COLO668 (cell line): ENCODE measurements around the gene ZC4H2.
A peak's percentile ranks its signal among the peaks of the same experiment; 100 is the strongest.
"Not testable (repeated sequence)": the region's sequence is repeated elsewhere in the genome, so short reads cannot be mapped to it uniquely, and the experiment has no call there.

ENCODE experiments used
- DNase-seq: peaks from one replicate; lab custom pipeline; 2025; ENCODE audit not compliant: unreplicated experiment; lab: John Stamatoyannopoulos, UW

The ZC4H2 gene, protein sequence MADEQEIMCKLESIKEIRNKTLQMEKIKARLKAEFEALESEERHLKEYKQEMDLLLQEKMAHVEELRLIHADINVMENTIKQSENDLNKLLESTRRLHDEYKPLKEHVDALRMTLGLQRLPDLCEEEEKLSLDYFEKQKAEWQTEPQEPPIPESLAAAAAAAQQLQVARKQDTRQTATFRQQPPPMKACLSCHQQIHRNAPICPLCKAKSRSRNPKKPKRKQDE

DNA sequence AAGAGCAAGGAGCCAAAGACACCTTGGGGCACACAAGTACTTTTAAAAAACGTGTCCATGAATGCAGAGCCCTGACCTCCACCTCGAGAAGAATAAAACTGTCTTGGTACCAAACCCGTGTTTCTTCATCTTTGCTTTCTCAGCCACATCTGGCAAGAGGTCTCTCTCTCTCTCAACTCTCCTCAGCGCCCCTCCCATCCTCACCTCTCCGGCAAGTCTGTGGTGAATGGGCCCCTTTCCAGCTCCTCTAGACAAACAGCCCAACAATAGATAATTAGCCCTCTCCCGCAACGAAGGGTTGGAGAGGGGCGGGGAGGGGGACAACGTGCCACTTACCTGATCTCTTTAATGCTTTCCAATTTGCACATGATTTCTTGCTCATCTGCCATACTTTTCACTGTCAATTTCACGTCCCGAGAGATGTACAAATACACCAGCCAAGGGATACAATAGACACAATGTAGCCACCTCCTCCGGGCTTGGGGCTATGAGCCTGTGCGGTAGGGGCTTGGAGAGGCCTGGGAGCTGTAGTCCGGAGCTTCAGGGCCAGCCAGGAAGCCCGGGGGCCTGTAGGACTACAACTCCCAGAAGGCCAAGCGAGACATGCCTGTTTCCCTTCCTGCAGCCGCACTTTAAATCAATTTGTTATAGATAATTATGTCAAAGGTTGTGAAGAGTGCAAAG lies at the start of gene ZC4H2:
Gene ZC4H2 (minus strand): TSS at position 462 of the 684 bp plus-strand sequence. CDS start 73 bp downstream, at position 389.
- no peak for DNase-seq

DNA sequence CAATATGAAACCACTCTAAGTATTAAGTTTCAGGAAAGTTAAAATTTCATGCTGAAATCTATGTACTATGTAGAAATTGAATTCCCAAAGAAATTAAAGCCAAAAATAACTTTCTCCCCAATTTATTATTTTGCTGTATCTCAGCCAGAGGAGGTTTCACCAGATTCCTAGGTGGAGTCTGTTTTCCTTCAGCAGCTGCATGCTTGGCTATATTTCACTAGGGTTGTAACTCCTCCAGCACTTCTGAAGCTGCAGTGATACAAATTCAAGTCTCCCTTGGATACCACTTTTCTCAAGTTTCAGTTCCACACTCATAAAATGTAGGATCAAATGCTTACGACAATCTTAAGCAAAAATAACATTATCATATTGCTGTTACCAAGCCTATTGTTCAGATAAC lies 41.2 kb upstream of the ZC4H2 start:
- no peak for DNase-seq

DNA sequence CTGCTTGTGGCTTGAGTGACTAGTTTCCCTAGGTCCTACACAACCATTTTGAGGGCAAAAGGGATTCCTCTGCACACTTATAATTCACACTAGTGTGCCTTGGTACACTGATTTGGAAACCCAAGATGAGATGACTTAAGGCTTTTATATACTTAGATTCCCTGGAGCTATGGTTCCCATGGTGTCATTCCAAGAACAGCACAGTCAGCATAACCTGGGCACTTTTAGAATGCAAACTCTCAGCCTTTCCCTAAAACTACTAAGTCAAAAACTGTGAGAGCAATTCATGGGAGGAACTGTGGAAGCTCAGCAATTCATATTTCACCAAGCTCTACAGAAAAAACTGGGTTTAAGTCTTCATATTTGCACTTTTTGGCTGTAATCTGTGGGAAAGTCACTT lies 38.0 kb upstream of the ZC4H2 start:
- DNase-seq: no peak

DNA sequence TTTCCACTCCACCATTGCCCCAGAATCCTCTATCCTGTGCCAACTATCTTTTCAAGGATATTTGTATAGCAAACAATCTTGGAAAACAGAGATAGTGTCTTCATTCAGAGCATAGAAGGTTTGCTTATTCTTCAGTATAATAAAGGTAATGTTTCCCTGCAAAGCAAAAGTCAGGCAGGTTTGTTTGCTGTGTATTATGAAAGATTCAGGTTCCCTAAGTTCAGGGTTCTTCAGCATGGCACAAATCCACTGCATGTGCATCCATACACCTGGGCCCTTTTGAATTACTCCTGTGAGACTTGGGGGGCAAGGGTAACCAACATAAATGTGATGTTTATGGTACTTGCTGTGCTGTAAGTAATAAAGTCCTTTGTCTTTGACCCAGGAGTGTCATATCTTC lies 33.2 kb upstream of the ZC4H2 start:
- no peak for DNase-seq

DNA sequence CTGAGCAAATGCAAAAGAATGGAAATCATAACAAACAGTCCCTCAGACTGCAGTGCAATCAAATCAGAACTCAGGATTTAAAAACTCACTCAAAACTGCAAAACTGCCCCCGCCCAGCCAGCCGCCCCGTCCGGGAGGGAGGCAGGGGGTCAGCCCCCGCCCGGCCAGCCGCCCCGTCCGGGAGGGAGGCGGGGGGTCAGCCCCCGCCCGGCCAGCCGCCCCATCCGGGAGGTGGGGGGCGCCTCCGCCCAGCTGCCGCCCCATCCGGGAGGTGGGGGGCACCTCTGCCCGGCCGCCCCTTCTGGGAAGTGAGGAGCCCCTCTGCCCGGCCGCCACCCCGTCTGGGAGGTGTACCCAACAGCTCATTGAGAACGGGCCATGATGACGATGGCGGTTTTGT lies 26.0 kb upstream of the ZC4H2 start:
- DNase-seq: not testable (repeated sequence)

DNA sequence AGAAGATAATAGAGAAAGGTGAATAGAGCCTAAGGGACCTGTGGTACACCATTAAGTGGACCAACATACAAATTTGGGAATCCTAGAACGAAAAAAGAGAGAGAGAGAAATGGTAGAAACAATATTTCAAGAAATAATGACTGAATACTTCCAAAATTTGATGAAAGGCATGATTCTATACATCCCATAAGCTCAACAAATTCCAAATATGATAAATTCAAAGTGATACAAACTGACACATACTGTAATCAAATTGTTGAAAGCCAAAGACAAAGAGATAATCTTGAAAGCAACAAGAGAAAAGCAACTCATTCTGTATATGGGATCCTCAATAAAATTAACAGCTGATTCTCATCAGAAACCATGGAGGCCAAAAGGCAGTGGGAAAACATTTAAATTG lies 20.6 kb upstream of the ZC4H2 start:
- no peak for DNase-seq

DNA sequence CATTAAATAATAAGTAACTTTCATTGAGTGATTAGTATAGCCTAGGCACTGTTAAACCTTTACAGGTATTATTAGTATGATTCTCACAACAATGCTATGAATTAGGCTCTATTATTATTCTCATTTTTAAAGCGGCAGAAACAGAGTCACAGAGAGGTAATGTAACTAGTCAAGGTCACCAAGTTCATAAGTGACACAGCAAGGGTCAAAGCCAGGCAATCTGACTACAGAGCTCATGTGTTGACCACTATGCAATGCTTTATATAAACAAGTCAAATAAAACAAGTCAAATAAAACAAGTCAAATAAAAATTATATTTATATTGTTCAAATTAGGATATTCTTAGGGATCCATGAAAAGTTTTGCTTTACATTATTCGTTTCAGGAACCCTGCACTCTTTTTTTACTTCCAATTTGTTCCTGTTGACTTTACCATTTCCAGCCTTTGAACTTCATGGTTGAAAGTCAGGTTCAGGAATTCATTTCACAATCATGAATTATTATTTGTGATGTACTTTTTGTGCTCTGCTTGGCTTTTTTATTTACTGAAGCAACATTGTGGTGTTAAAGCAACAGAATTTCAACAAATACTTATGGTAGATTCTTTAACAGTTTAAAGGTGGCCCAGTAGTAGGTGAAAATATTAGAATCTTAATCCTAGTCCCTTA lies 18.0 kb upstream of the ZC4H2 start:
- no peak for DNase-seq

DNA sequence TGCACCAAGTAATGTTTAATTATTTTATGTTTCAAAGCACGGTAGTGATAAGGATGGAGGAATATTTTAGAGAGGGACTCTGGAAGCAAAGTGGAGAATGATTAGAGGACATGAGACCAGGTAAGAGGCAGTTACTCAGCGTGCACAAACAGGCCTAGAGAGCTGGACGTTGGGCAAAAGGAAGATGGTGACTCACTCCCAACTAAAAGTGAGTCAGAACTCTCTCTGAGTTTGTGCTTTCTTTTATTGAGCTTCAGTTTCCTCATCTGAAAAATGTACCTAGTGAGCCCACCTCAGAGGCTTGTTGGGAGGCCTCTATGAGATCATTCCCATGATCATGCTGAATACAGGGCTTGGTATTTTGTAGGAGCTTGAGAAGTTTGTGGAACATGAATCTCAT lies 1.6 kb upstream of the ZC4H2 start:
- no peak for DNase-seq

DNA sequence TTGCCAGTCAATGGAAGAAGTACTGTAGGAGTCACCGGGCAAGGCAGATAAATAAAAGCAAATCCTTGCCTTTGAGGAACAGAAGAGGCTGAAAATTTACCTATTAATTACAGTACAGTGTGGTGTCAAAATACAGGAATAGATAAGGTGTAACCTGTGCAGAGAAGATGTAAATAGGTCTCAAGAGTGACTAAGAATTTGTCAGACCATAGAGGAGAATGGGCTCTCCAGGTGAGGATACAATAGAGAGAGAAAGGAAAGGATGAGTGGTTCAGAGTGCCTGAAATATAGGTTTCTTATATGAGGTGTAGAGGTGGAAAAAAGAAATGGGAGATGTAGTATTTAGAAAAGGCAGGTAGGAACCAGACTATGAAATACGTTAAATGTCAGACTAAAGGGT lies 801 bp upstream of the ZC4H2 start:
- no peak for DNase-seq

DNA sequence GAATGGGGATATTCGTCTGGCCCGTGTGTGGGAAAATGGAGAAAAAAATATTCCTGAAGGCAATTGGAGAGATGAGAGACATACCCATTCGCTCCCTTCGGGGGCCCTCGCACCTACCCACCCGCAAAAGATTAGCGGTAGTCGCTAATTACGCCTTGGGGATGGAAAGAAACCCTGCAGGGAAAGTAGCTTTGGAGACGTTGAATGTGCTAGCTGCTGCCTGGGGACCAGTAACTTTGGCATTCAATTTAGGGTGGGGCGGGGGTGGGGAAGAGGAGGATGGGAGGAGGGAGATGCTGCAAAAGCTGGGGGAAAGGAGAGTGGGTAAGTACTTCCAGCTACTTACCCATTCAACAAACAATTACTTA lies 407 bp upstream of the ZC4H2 start:
- no peak for DNase-seq

DNA sequence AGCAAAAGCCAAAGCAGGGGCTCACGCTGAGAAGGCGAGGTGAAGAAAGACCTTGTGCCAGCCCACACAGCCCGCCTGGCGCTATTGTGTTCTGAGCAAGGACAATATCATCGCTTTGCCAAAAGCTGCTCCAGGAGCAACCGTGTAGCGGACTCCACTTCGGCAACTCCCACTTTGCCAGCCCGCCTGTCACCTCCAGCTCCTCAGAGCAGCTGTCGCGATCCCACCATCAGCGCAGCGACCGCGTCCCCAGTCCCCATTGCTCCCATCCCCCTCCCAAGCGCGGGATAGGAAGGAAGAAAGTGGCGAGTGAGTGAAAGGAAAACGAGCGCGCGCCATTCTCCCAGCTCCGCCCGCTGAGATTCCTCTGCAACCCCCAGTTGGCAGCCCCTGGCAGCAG lies 759 bp downstream of the ZC4H2 start:
- DNase-seq: no peak

DNA sequence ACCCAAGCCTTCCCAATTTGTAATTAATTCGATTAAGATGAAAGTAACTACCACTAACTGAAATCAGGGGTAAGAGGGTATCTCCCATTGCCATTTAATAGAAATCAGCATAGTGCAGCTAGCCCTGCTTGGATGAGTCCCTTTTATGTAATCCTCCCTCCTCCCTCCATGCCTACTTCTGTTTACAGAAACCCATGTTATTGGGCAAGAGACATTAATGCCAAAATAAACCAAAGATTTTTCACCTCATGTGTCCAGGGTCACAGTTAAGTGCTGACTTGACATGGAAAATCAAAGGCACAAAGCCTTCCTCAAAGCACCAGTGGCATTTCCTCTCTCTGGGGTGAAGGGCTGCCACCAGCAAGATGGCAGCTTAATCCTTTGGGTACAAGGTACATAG lies 50.8 kb downstream of the ZC4H2 start:
- DNase-seq: no peak

DNA sequence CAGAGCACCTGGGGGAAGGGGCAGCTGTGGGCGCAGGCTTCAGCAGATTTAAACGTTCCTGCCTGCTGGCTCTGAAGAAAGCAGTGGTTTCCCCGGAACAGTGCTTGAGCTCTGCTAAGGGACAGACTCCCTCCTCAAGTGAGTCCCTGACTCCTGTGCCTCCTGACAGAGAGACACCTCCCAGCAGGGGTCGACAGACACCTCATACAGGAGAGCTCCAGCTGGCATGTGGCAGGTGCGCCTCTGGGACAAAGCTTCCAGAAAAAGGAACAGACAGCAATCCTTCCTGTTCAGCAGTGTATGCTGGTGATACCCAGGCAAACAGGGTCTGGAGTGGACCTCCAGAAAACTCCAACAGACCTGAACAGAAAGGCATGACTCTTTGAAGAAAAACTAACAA lies 68.1 kb downstream of the ZC4H2 start:
- no peak for DNase-seq

DNA sequence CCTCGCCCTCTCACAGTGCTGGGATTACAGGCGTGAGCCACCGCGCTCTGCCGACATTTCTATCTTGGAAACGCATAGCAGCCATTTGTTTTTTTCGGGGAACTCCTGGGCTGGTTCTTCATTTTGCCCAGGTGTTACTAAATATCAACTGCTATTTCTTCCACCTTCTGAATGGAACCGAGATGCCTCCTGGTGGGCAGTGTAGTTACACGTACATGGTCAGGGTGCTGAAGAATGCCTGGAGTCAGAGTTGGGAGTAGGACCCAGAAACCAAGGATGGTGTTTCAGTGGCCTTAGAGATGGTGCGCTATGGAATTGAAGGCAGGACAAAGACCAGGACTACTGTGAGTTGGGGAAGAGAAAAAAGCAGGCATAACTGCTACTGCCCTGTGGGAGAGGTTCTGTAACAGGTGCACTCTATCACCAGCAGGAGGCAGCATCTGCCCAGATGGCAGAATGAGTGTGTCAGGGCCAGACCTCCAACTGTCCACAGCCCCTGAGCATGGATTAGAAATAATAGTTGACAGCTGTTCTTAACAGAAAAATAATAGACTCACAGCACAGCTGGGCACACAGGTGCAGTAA lies 81.7 kb downstream of the ZC4H2 start:
- peak; percentile 0 for DNase-seq

DNA sequence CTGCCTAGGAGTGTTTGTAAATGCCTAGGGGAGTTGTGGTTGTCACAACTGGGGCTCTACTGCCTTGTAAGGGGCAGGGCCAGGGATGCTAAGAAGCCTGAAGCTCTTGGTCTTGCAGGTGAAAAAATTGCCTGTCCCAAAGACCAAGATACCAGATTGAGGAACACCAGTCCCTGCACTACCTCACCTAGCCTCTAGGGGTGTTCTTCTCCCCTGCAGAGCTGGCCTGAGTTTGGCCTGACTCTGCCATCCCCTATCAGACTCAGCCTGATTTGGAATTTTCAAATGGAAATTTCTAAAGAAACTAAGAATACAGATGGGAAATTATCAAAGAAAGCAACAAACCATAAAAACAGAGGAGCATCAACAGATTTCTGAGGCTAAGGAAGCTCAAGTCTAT lies 90.4 kb downstream of the ZC4H2 start:
- no peak for DNase-seq

DNA sequence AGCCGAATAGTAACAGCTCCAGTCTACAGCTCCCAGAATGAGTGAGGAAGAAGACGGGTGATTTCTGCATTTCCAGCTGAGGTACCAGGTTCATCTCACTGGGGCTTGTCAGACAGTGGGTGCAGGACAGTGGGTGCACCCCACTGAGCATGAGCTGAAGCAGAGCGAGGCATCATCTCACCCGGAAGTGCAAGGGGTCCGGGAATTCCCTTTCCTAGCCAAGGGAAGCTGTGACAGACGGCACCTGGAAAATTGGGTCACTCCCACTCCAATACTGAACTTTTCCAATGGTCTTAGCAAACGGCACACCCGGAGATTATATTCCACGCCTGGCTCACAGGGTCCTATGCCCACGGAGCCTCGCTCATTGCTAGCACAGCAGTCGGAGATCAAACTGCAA lies 97.5 kb downstream of the ZC4H2 start:
- DNase-seq: not testable (repeated sequence)

DNA sequence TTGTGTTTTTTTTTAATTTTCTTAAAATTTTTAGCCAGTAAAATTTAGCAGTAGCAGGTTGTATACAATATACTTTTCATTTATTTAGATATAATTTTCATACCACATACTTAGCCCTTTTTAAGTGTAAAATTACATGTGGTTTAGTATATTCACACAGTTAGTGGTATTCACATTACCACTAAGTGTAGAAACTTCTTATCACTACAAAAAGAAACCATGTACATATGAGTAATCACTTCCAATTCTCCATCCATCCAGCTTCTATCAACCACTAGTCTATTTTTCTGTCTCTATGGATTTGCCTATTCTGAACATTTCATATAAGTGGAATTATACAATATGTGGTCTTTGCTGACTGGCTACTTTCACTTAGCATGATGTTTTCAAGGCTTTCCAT lies 109.0 kb downstream of the ZC4H2 start:
- no peak for DNase-seq
